Body of pancreas (tissue), 4 donors: ENCODE data around the gene SORCS2.

Experiments used
- CTCF ChIP-seq, 7 experiments: fragments of 450-650 bp in 4 of 7; fragments of 200-600 bp in 3 of 7; sonication (generic) in 3 of 7; IDR thresholded peaks; one replicate each; pipeline ENCODE4 v1.5.1; 2016 to 2019; ENCODE audit warnings: antibody characterized with exemption in 7 of 7
- POLR2A ChIP-seq, 3 donors: fragments of 450-650 bp; IDR thresholded peaks; one replicate each; pipeline ENCODE4 v1.6.1; 2016; ENCODE audit warnings: antibody characterized with exemption in 3 of 3, mild to moderate bottlenecking in 2 of 3

- TF ChIP-seq CTCF (IDR thresholded peaks at IDR 0.05) (no peak), POLR2A (IDR thresholded peaks at IDR 0.05) (no peak)
These were observed 579.5 kb downstream of the SORCS2 start for GRCh38 chr4:7771541-7772507.
